ENCODE measurements around the gene ZBED1. TPM values are rescaled to one million over a fixed set of nuclear protein-coding genes. Genes with fewer than 3 reads are reported as not detected.
A peak's percentile ranks its signal among the peaks of the same experiment; 100 is the strongest.

Gene ZBED1
- total RNA-seq, 1 experiment from 2014 or later: 26.4 TPM

- Histone ChIP-seq H3K27me3 (no peaks in the 10 kb centered on the region), H3K27ac (no peak overlapping the region), H3K36me3 (no peaks in the 10 kb centered on the region), H3K4me3 (no peak overlapping the region), H3K9me3 (replicated peaks) (no peaks in the 10 kb centered on the region), H3K4me1 (no peaks in the 10 kb centered on the region)
- no peak for DNase-seq
Measured at GRCh38 chrX:2452317-2452784, 48.4 kb downstream of the ZBED1 start.

- Histone ChIP-seq H3K9me3 (replicated peaks) (no peaks in the 10 kb centered on the region), H3K27me3 (no peaks in the 10 kb centered on the region), H3K4me3 (no peak overlapping the region), H3K4me1 (no peaks in the 10 kb centered on the region), H3K36me3 (no peaks in the 10 kb centered on the region), H3K27ac (no peak overlapping the region)
- no peak for DNase-seq
Measured at GRCh38 chrX:2451501-2452316, 49.1 kb downstream of the ZBED1 start.

DNA sequence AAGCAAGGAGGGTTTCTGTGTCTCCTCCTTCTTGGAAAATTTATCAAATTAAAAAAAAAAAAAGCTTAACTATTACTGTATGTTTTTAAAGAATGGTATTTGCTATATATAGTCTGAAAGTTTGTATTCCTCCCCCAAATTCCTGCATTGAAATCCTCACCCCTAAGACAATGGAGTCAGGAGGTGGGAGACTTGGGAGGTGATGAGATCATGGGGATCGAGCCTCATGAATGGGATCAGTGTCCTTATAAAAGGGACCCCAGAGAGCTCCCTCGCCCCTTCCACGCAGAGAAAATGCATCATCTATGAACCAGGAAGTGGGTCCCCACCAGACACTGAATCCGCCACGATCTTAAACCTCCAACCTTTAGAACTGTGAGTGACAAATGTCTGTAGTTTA is 50.1 kb downstream of the ZBED1 start:
- H3K9me3 ChIP-seq (replicated peaks): no peaks in the 10 kb centered on the region
- H3K27me3 ChIP-seq: no peaks in the 10 kb centered on the region
- DNase-seq: no peak
- no peak overlapping the region for H3K4me3 ChIP-seq
- no peaks in the 10 kb centered on the region for H3K36me3 ChIP-seq
- H3K4me1 ChIP-seq: no peaks in the 10 kb centered on the region
- no peak overlapping the region for H3K27ac ChIP-seq

DNA sequence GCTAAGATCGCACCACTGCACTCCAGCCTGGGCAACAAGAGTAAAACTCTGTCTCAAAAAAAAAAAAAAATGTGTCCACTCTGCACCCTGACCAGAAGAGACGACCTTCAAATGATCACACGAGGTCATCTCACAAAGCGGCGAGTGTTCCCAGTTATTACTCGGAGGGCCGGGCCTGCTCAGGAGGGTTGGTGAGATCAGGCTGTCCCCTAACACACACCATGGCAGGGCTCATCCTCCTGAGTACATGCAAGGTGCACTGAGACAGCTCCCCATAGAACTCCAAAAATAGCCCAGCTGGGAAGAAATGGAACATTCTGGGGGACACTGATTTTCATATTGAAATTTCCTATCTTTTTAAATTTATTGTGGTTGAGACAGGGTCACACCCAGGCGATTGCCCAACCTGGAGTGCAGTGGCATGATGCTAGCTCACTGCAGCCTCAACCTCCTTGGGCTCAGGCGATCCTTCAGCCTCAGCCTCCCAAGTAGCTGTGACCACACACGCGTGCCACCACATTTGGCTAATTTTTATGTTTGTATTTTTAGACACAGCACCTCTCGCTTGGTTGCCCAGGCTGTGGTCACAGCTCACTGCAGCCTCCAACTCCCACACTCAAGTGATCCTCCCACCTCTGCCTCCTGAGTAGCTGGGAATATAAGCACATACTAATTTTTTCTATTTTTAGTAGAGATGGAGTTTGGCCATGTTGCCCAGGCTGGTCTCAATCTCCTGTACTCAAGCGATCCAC is 51.5 kb downstream of the ZBED1 start:
- Histone ChIP-seq H3K9me3 (replicated peaks) (no peaks in the 10 kb centered on the region), H3K27ac (no peak overlapping the region), H3K4me1 (no peaks in the 10 kb centered on the region), H3K36me3 (no peaks in the 10 kb centered on the region), H3K27me3 (no peaks in the 10 kb centered on the region), H3K4me3 (no peak overlapping the region)
- no peak for DNase-seq

GRCh38 chrX:2447484-2447883 is 53.3 kb downstream of the ZBED1 start:
- no peak for DNase-seq
- no peaks in the 10 kb centered on the region for H3K27me3 ChIP-seq
- no peaks in the 10 kb centered on the region for H3K36me3 ChIP-seq
- H3K27ac ChIP-seq: no peak overlapping the region
- H3K4me1 ChIP-seq: no peaks in the 10 kb centered on the region
- H3K9me3 ChIP-seq (replicated peaks): no peaks in the 10 kb centered on the region
- H3K4me3 ChIP-seq: no peak overlapping the region

- H3K4me3 ChIP-seq: no peak overlapping the region
- H3K9me3 ChIP-seq (replicated peaks): no peaks in the 10 kb centered on the region
- H3K27me3 ChIP-seq: no peaks in the 10 kb centered on the region
- no peak overlapping the region for H3K27ac ChIP-seq
- H3K36me3 ChIP-seq: no peaks in the 10 kb centered on the region
- no peak for DNase-seq
- H3K4me1 ChIP-seq: no peaks in the 10 kb centered on the region
Measured at GRCh38 chrX:2446815-2447214, 54.0 kb downstream of the ZBED1 start.

DNA sequence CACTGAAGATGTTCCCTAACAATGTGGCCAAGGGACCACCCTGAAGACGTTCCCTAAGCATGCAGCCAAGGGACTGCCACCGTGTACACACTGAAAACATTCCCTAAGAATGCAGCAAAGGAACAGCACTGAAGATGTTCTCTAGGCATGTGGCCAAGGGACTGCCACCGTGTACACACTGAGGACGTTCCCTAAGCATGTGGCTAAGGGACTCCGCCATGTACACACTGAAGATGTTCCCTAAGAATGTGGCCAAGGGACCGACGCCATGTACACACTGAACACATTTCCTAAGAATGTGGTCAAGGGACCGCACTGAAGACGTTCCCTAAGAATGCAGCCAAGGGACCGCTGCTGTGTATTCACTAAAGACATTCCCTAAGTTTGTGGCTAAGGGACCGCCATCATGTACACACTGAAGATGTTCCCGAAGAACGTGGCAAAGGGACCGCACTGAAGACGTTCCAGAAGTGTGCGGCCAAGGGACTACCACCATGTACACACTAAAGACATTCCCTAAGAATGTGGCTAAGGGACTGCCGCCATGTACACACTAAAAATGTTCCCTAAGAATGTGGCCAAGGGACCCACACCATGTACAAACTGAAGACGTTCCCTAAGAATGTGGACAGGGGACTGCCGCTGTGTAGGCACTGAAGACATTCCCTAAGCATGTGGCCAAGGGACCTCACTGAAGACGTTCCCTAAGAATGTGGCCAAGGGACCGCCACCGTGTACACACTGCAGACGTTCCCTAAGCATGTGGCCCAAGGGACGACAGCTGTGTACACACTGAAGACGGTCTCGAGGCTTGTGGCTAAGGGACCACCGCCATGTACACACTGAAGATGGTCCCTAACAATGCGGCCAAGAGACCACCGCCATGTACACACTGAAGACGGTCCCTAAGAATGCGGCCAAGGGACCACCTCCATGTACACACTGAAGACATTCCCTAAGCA is 54.8 kb downstream of the ZBED1 start:
- Histone ChIP-seq H3K27me3 (no peaks in the 10 kb centered on the region), H3K4me3 (no peak overlapping the region)

DNA sequence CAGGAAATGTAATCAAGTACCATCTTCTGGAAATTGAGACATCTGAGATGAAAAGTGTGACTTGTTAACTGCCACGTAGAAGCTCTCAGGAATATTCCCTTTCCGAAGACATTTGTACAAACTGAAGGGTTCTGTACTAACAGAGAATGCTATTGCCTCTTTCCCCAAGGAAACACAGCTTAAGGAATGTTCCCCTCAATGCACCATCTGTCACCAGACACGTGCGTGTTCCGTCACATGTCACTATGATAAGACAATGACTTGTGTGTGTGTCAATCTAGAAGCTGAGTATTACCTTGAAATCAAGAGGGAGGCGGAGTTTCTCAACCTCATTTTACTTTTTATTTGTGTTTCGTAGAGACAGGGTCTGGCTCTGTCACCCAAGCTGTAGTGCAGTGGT is 58.1 kb downstream of the ZBED1 start:
- Histone ChIP-seq H3K36me3 (no peaks in the 10 kb centered on the region), H3K9me3 (replicated peaks) (no peaks in the 10 kb centered on the region), H3K27me3 (no peaks in the 10 kb centered on the region), H3K4me3 (no peak overlapping the region), H3K4me1 (no peaks in the 10 kb centered on the region), H3K27ac (no peak overlapping the region)
- no peak for DNase-seq

More for the DNA sequence above, 54.8 kb downstream of the ZBED1 start:
- H3K36me3 ChIP-seq: no peaks in the 10 kb centered on the region
- H3K27ac ChIP-seq: no peak overlapping the region
- no peaks in the 10 kb centered on the region for H3K4me1 ChIP-seq
- DNase-seq: peak in 1 of 2 experiments; percentile 11
- no peaks in the 10 kb centered on the region for H3K9me3 ChIP-seq (replicated peaks)

DNA sequence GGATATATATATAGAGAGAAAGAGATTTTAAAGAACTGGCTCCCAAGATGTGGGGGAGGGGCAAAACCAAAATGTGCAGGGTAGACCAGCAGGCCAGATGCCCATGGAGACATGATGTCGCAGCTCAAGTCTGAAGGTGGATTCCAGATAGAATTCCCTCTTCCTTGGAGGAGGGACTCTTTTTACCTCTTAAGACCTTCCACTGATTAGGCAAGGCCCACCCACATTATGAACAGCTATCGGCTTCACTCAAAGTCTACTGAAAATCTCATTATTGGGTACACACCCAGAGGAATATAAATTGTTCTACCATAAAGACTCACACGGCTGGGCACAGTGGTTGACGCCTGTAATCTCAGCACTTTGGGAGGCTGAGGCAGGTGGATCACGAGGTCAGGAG is 59.3 kb downstream of the ZBED1 start:
- Histone ChIP-seq H3K4me3 (no peak overlapping the region), H3K27ac (no peak overlapping the region), H3K4me1 (no peaks in the 10 kb centered on the region), H3K9me3 (replicated peaks) (no peaks in the 10 kb centered on the region), H3K36me3 (no peaks in the 10 kb centered on the region), H3K27me3 (no peaks in the 10 kb centered on the region)
- DNase-seq: no peak

DNA sequence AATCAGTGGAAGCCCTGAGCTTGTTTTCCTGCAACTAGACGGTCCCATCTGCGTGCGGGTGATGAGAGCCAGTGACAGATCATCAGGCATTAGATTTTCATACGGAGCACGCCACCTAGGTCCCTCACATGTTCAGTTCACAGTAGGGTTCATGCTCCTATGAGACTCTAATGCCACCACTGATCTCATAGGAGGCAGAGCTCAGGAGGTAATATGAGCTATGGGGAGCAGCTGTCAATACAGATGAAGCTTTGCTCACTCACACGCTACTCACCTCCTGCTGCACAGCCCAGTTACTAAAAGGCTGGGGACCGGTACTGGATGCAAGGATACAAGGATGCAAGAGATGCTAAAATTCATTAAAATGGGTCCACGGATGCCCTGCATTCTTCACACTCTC is 61.2 kb downstream of the ZBED1 start:
- no peak for DNase-seq
- no peak overlapping the region for H3K27ac ChIP-seq

More for the DNA sequence above, 61.2 kb downstream of the ZBED1 start:
- H3K9me3 ChIP-seq (replicated peaks): no peaks in the 10 kb centered on the region
- no peaks in the 10 kb centered on the region for H3K4me1 ChIP-seq
- H3K36me3 ChIP-seq: no peaks in the 10 kb centered on the region
- no peak overlapping the region for H3K4me3 ChIP-seq
- H3K27me3 ChIP-seq: no peaks in the 10 kb centered on the region

Other genes with a start within 250 kb of the ZBED1 start
- 12.0 and 13.0 TPM in 2 replicates for gene DHRSX, start within 50 bp of the ZBED1 start, total RNA-seq (2014; rRNA removed; shearing (Covaris generic))
- 156 and 166 TPM in 2 replicates for gene CD99, start 190.3 kb upstream of the ZBED1 start, total RNA-seq (2014; rRNA removed; shearing (Covaris generic))

Measured in SJCRH30 (cell line).